Prostate gland (tissue), 2 donors: ENCODE results near the gene SYCP1. TPM values are rescaled to one million over a fixed set of nuclear protein-coding genes. Genes with fewer than 3 reads are reported as not detected.

ENCODE experiments used
- DNase-seq: peaks from one replicate; pipeline ENCODE4 v3.0.0-alpha.2; 2019; ENCODE audit warnings: low spot score
- H3K27ac ChIP-seq, 2 donors: fragments of 200-600 bp; sonication (generic); 2 replicates each; pipeline ENCODE4 v1.5.1; 2017 to 2019
- H3K27me3 ChIP-seq: fragments of 200-600 bp; sonication (generic); replicated peaks from 2 replicates; pipeline ENCODE4 v1.5.1; 2019; ENCODE audit not compliant: insufficient read depth
- H3K36me3 ChIP-seq, 2 donors: fragments of 200-600 bp; sonication (generic); 1 replicate in 1 of 2; 2 replicates in 1 of 2; pipeline versions ENCODE4 v1.5.1 to v1.8.1; 2017 to 2019
- H3K4me1 ChIP-seq: fragments of 200-600 bp; sonication (generic); replicated peaks from 2 replicates; pipeline ENCODE4 v1.5.1; 2019
- H3K4me3 ChIP-seq, 2 donors: fragments of 200-600 bp; sonication (generic); 2 replicates each; pipeline ENCODE4 v1.5.1; 2017 to 2019
- H3K9me3 ChIP-seq: fragments of 200-600 bp; sonication (generic); 2 replicates; pipeline ENCODE4 v1.5.1; 2017
- CTCF ChIP-seq, 4 experiments: fragments of 200-600 bp in 2 of 4; fragments of 450-650 bp in 2 of 4; sonication (generic) in 2 of 4; IDR thresholded peaks; 1 replicate in 3 of 4; 2 replicates in 1 of 4; pipeline ENCODE4 v1.5.1; 2016 to 2019; ENCODE audit warnings: antibody characterized with exemption in 4 of 4, mild to moderate bottlenecking in 2 of 4, moderate library complexity in 2 of 4
- POLR2A ChIP-seq: fragments of 450-650 bp; IDR thresholded peaks from one replicate; pipeline ENCODE4 v1.6.1; 2016; ENCODE audit warnings: antibody characterized with exemption, mild to moderate bottlenecking
- POLR2AphosphoS5 ChIP-seq: sonication (generic); formaldehyde crosslinking; IDR thresholded peaks from one replicate; pipeline ENCODE4 v1.6.1; 2017; ENCODE audit warnings: antibody characterized with exemption
- WGBS: methylation state at CpG from one replicate; pipeline ENCODE4 v1.1.5; 2018; 5-methylcytosine and 5-hydroxymethylcytosine counted together
- intact Hi-C: fragments of 100-400 bp; cut with DNase I; formaldehyde crosslinking; loops from one replicate; pipeline ENCODE4 v1.14.2; 2022
- total RNA-seq, 2 donors: library from RNA; depleted of rRNA; stranded (reverse); fragments of >200 nt; gene quantifications; one replicate each; pipeline ENCODE4 v1.1.0, GENCODE V29; 2016

SYCP1 gene
- total RNA-seq, 2 donors from 2014 or later: 9.3 TPM; not detected in 1

DNA sequence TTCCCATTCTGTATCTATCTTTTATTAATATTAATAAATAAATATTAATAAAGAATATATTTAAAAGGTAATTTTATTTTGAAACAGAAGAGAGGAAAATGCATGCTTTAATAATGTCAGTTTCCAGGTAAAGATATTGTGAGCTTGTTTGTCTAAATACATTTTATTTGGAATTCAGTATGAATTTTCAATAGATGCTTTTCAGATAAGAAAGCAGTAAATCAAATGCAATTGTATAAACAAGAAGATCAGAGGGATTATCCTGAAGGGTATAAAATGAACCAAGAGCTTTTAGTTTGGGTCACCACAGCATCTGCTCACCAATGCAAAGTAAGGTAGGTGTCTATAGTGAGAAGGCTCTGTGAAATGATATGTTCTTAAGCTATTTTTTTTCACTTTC lies 174.9 kb downstream of the SYCP1 start, which contains the start of gene TSHB:
TSS of gene TSHB (plus strand) at position 301 of the 400 bp plus-strand sequence. CDS start 3,537 bp downstream, outside the sequence.
- Histone ChIP-seq H3K27ac (no peak within 1 kb of the TSS), H3K27me3 (no peaks in the 10 kb centered on the region), H3K4me3 (no peak within 1 kb of the TSS), H3K4me1 (no peaks in the 10 kb centered on the region), H3K36me3 (no peaks in the 10 kb centered on the region), H3K9me3 (no peaks in the 10 kb centered on the region)
- no peak for TF ChIP-seq POLR2AphosphoS5
- TF ChIP-seq CTCF (IDR thresholded peaks at IDR 0.05): no peak
- TF ChIP-seq POLR2A: no peak
- DNase-seq: no peak
- intact Hi-C loops: no loop called here

DNA sequence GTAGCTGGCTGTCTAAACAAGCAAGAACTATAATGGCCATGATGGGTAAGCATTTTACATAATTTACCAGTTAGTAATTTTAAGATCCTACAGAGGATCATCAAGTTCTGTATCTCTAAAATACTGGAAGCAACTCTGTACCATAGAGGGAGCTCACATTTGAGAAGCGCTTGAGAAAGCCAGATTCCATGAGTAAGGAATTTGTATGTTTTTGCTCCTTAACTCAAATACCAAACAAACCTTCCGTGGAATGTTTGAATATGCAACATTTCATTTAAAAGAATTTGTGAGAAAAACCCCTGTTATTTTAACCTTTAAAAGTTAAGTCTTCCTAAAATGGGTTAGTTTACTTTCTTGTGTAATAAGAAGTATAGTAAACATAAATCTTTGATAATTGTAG lies 176.9 kb downstream of the SYCP1 start:
- no peak overlapping the region for H3K4me3 ChIP-seq
- no peaks in the 10 kb centered on the region for H3K36me3 ChIP-seq
- no peak for TF ChIP-seq POLR2A
- no peak for TF ChIP-seq CTCF (IDR thresholded peaks at IDR 0.05)
- no peak for TF ChIP-seq POLR2AphosphoS5
- H3K4me1 ChIP-seq: no peaks in the 10 kb centered on the region
- no peak for DNase-seq
- no peaks in the 10 kb centered on the region for H3K27me3 ChIP-seq
- intact Hi-C loops: no loop called here
- WGBS: 68% methylated on average over 2 of the region's 2 CpGs
- no peak overlapping the region for H3K27ac ChIP-seq
- H3K9me3 ChIP-seq: no peaks in the 10 kb centered on the region

DNA sequence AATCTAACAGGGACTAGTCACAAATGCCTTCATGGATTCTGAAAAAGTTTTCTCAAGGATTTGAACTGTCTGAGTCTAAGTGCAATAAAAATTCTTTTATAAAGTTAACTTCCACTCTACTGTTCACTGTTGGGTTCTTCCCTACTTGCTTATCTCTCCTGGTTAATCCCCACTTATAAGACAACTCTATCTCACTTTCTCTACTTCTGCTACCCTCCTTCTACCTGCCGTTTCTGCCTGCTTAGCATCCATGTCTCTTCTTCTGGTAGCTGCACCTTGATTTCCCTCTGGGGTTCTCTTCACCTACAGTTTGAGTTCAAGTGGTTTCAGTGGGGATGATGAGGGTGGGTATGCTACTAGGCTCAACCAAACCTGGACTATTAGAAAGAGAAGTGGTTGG lies 181.0 kb downstream of the SYCP1 start:
- no peaks in the 10 kb centered on the region for H3K4me1 ChIP-seq
- no peaks in the 10 kb centered on the region for H3K36me3 ChIP-seq
- 92% methylated on average over 1 of the region's 1 CpG for whole genome bisulfite sequencing
- intact Hi-C loops: no loop called here
- no peaks in the 10 kb centered on the region for H3K27me3 ChIP-seq
- DNase-seq: no peak
- no peak overlapping the region for H3K4me3 ChIP-seq
- H3K9me3 ChIP-seq: no peaks in the 10 kb centered on the region
- no peak overlapping the region for H3K27ac ChIP-seq
- no peak for TF ChIP-seq CTCF (IDR thresholded peaks at IDR 0.05)
- no peak for TF ChIP-seq POLR2AphosphoS5
- TF ChIP-seq POLR2A: no peak

DNA sequence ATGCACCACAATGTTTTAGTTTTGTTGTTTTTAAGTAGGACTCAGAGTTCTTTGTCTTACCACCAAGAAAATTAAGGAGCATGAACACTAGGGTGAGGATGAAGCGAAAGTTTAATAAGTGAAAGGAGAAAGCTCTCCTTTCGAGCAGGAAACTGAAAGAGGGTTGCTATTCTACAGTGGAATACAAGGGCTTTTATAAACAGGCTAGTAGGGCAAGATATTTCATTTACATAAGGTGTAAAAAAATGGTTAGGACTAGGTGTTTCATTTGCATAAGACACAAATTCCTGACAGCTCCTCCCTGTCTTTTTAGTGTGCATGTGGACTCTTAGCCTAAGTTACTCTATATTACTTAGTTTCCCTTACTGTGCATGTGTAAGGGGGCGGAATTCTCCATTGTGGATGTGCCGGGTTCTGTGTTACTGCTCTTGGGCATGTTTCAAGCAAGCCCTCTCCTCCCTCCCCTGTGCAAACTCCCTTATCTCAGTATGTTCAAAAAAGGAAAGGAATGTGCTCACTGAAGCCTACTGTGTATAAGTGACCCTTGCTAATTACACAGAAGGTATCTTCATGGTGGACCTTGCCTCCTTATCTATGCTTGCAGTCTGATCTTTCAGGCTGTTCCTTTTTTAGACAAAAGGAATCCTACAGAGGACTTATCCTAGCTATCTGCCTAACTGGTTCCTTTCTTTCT lies 182.3 kb downstream of the SYCP1 start:
- 57% methylated on average over 4 of the region's 4 CpGs for WGBS
- Histone ChIP-seq H3K4me1 (no peaks in the 10 kb centered on the region), H3K27me3 (no peaks in the 10 kb centered on the region), H3K36me3 (no peaks in the 10 kb centered on the region), H3K27ac (no peak overlapping the region), H3K9me3 (no peaks in the 10 kb centered on the region), H3K4me3 (no peak overlapping the region)
- no peak for TF ChIP-seq POLR2A
- no peak for TF ChIP-seq POLR2AphosphoS5
- TF ChIP-seq CTCF (IDR thresholded peaks at IDR 0.05): no peak
- intact Hi-C loops: no loop called here
- DNase-seq: no peak

DNA sequence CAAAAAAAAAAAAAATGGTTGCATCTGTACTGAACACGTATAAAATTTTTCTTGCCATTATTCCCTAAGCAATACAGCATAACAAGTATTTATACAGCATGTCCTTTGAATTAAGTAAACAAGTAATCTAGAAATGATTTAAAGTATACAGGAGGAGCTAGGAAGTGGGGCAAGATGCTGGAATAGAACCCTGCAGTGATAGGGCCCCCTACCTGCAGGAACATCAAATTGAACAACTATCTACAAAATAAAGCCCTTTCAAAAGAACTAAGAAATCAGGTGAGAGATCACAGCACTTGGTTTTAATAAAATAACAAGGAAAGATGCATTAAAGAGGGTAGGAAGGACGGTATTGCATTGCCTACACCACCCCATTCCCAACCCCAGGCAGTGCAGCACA lies 185.8 kb downstream of the SYCP1 start:
- WGBS: 75% methylated on average over 2 of the region's 2 CpGs
- no peaks in the 10 kb centered on the region for H3K4me1 ChIP-seq
- no peak overlapping the region for H3K27ac ChIP-seq
- no peak overlapping the region for H3K4me3 ChIP-seq
- no peaks in the 10 kb centered on the region for H3K36me3 ChIP-seq
- TF ChIP-seq CTCF (IDR thresholded peaks at IDR 0.05) (no peak), POLR2AphosphoS5 (no peak), POLR2A (no peak)
- DNase-seq: no peak
- H3K9me3 ChIP-seq: no peaks in the 10 kb centered on the region
- H3K27me3 ChIP-seq: no peaks in the 10 kb centered on the region
- intact Hi-C loops: no loop called here
